Activated naive CD4-positive, alpha-beta T cell treated with anti-CD3 and anti-CD28 coated beads, Interleukin-2, amount 50 U/mL, for 72 hours (primary cell): ENCODE data around the gene CPSF4L. TPM values are rescaled to one million over a fixed set of nuclear protein-coding genes. Genes with fewer than 3 reads are reported as not detected.

ENCODE experiments used
- ATAC-seq, 2 donors: fragments of 150-1000 bp; cut with Tn5 transposase; 2 replicates each; pipeline ENCODE4 v1.10.0; 2021; ENCODE audit warnings: mild to moderate bottlenecking in 2 of 2, moderate library complexity in 2 of 2
- DNase-seq, 2 donors: peaks; one replicate each; pipeline ENCODE4 v3.0.0; 2021 to 2022; ENCODE audit warnings: low spot score in 2 of 2
- H3K27ac Mint-ChIP-seq, 2 donors: one replicate each; pipeline ENCODE4 v1.8.0; 2022; ENCODE audit warnings: mild to moderate bottlenecking in 2 of 2, mixed read lengths in 2 of 2
- H3K36me3 Mint-ChIP-seq, 2 donors: one replicate each; pipeline ENCODE4 v1.8.0; 2022; ENCODE audit warnings: mixed read lengths in 2 of 2
- H3K9me3 Mint-ChIP-seq, 2 donors: one replicate each; pipeline ENCODE4 v1.8.0; 2022; ENCODE audit warnings: mixed read lengths in 2 of 2
- total RNA-seq, 2 donors: library from RNA; stranded (reverse); gene quantifications; one replicate each; pipeline ENCODE4 v1.2.3, GENCODE V29; 2022

CPSF4L gene
- total RNA-seq, 2 donors from 2014 or later = not detected

GRCh38 chr17:73228748-73229236 lies 32.9 kb downstream of the CPSF4L start:
- H3K27ac Mint-ChIP-seq = no peak overlapping the region
- ATAC-seq (no peak), DNase-seq (no peak)
- peaks cover 8 to 18% of the 10 kb centered on the region in 2 donors for H3K36me3 Mint-ChIP-seq
- no peaks in the 10 kb centered on the region for H3K9me3 Mint-ChIP-seq

- no peak overlapping the region for H3K27ac Mint-ChIP-seq
- no peak for DNase-seq
Observed at GRCh38 chr17:73227944-73228343, 33.7 kb downstream of the CPSF4L start.

GRCh38 chr17:73227379-73227778 lies 34.3 kb downstream of the CPSF4L start:
- no peak for DNase-seq
- peak overlapping the region; percentile 25 to 34 for H3K27ac Mint-ChIP-seq
- no peaks in the 10 kb centered on the region for H3K9me3 Mint-ChIP-seq
- ATAC-seq = peak; percentile 18 to 19
- H3K36me3 Mint-ChIP-seq = peaks cover 0 to 18% of the 10 kb centered on the region in 2 donors

More at GRCh38 chr17:73227944-73228343, 33.7 kb downstream of the CPSF4L start:
- H3K9me3 Mint-ChIP-seq = no peaks in the 10 kb centered on the region
- peaks cover 4 to 18% of the 10 kb centered on the region in 2 donors for H3K36me3 Mint-ChIP-seq
- ATAC-seq = no peak

GRCh38 chr17:73226556-73227172 lies 35.0 kb downstream of the CPSF4L start:
- Mint-ChIP-seq H3K36me3 (peaks cover 0 to 18% of the 10 kb centered on the region in 2 donors), H3K9me3 (no peaks in the 10 kb centered on the region), H3K27ac (peak overlapping the region; percentile 25 to 92)
- ATAC-seq (peak; percentile 39 to 88), DNase-seq (no peak)

GRCh38 chr17:73224663-73225305 lies 36.9 kb downstream of the CPSF4L start:
- H3K36me3 Mint-ChIP-seq = peaks cover 0 to 6% of the 10 kb centered on the region in 2 donors
- no peaks in the 10 kb centered on the region for H3K9me3 Mint-ChIP-seq
- no peak for ATAC-seq
- no peak overlapping the region for H3K27ac Mint-ChIP-seq
- no peak for DNase-seq

GRCh38 chr17:73224237-73224636 lies 37.4 kb downstream of the CPSF4L start:
- DNase-seq = no peak
- H3K27ac Mint-ChIP-seq = no peak overlapping the region
- H3K9me3 Mint-ChIP-seq = no peaks in the 10 kb centered on the region
- peaks cover 0 to 6% of the 10 kb centered on the region in 2 donors for H3K36me3 Mint-ChIP-seq
- ATAC-seq = no peak

GRCh38 chr17:73223626-73224230 lies 38.0 kb downstream of the CPSF4L start:
- ATAC-seq = no peak
- Mint-ChIP-seq H3K27ac (peak overlapping the region in 1 of 2 donors; percentile 81), H3K9me3 (no peaks in the 10 kb centered on the region), H3K36me3 (peaks cover 0 to 6% of the 10 kb centered on the region in 2 donors)
- no peak for DNase-seq

- Mint-ChIP-seq H3K9me3 (no peaks in the 10 kb centered on the region), H3K27ac (peak overlapping the region; percentile 33 to 88), H3K36me3 (peaks cover 0 to 21% of the 10 kb centered on the region in 2 donors)
- ATAC-seq (no peak), DNase-seq (no peak)
Observed at GRCh38 chr17:73215447-73215846, 46.2 kb downstream of the CPSF4L start.

GRCh38 chr17:73214851-73215250 lies 46.8 kb downstream of the CPSF4L start:
- no peak for ATAC-seq
- H3K27ac Mint-ChIP-seq = no peak overlapping the region
- H3K36me3 Mint-ChIP-seq = peaks cover 0 to 21% of the 10 kb centered on the region in 2 donors
- no peak for DNase-seq
- H3K9me3 Mint-ChIP-seq = no peaks in the 10 kb centered on the region

- Mint-ChIP-seq H3K36me3 (peaks cover 0 to 21% of the 10 kb centered on the region in 2 donors), H3K9me3 (no peaks in the 10 kb centered on the region), H3K27ac (peak overlapping the region in 1 of 2 donors; percentile 36)
- ATAC-seq (peak in 1 of 2 donors; percentile 43), DNase-seq (no peak)
Observed at GRCh38 chr17:73214008-73214407, 47.7 kb downstream of the CPSF4L start.

GRCh38 chr17:73211745-73212144 lies 49.9 kb downstream of the CPSF4L start:
- H3K9me3 Mint-ChIP-seq = no peaks in the 10 kb centered on the region
- H3K27ac Mint-ChIP-seq = peak overlapping the region; percentile 32 to 52
- peaks cover 11 to 31% of the 10 kb centered on the region in 2 donors for H3K36me3 Mint-ChIP-seq
- DNase-seq (peak in 1 of 2 donors; percentile 48), ATAC-seq (peak; percentile 37 to 60)

- Mint-ChIP-seq H3K27ac (peak overlapping the region in 1 of 2 donors; percentile 36), H3K9me3 (no peaks in the 10 kb centered on the region), H3K36me3 (peaks cover 11 to 25% of the 10 kb centered on the region in 2 donors)
- ATAC-seq (peak; percentile 28 to 31), DNase-seq (no peak)
Observed at GRCh38 chr17:73210002-73210678, 51.5 kb downstream of the CPSF4L start.

- Mint-ChIP-seq H3K36me3 (peaks cover 11 to 25% of the 10 kb centered on the region in 2 donors), H3K9me3 (no peaks in the 10 kb centered on the region), H3K27ac (peak overlapping the region in 1 of 2 donors; percentile 36)
- ATAC-seq (no peak), DNase-seq (no peak)
Observed at GRCh38 chr17:73209436-73209835, 52.2 kb downstream of the CPSF4L start.

- no peak for ATAC-seq
- Mint-ChIP-seq H3K36me3 (peaks cover 15 to 34% of the 10 kb centered on the region in 2 donors), H3K27ac (peak overlapping the region; percentile 59 to 69), H3K9me3 (no peaks in the 10 kb centered on the region)
- no peak for DNase-seq
Observed at GRCh38 chr17:73208139-73208827, 53.4 kb downstream of the CPSF4L start.

GRCh38 chr17:73205459-73205961 lies 56.2 kb downstream of the CPSF4L start:
- no peak for ATAC-seq
- DNase-seq = no peak
- Mint-ChIP-seq H3K9me3 (no peaks in the 10 kb centered on the region), H3K27ac (no peak overlapping the region), H3K36me3 (peaks cover 20 to 44% of the 10 kb centered on the region in 2 donors)
